ENCODE data around the gene EIF4G3.

- TF ChIP-seq, protein P1, sequence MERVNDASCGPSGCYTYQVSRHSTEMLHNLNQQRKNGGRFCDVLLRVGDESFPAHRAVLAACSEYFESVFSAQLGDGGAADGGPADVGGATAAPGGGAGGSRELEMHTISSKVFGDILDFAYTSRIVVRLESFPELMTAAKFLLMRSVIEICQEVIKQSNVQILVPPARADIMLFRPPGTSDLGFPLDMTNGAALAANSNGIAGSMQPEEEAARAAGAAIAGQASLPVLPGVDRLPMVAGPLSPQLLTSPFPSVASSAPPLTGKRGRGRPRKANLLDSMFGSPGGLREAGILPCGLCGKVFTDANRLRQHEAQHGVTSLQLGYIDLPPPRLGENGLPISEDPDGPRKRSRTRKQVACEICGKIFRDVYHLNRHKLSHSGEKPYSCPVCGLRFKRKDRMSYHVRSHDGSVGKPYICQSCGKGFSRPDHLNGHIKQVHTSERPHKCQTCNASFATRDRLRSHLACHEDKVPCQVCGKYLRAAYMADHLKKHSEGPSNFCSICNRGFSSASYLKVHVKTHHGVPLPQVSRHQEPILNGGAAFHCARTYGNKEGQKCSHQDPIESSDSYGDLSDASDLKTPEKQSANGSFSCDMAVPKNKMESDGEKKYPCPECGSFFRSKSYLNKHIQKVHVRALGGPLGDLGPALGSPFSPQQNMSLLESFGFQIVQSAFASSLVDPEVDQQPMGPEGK (CRISPR knock-in tag; IDR thresholded peaks at IDR 0.05; ENCODE audit: borderline replicate concordance) = no peak
- TF ChIP-seq ZFP30 (CRISPR knock-in tag; IDR thresholded peaks at IDR 0.05) = no peak
- TF ChIP-seq OSR1 (CRISPR knock-in tag; IDR thresholded peaks at IDR 0.05) = no peak
- TF ChIP-seq, protein P2, sequence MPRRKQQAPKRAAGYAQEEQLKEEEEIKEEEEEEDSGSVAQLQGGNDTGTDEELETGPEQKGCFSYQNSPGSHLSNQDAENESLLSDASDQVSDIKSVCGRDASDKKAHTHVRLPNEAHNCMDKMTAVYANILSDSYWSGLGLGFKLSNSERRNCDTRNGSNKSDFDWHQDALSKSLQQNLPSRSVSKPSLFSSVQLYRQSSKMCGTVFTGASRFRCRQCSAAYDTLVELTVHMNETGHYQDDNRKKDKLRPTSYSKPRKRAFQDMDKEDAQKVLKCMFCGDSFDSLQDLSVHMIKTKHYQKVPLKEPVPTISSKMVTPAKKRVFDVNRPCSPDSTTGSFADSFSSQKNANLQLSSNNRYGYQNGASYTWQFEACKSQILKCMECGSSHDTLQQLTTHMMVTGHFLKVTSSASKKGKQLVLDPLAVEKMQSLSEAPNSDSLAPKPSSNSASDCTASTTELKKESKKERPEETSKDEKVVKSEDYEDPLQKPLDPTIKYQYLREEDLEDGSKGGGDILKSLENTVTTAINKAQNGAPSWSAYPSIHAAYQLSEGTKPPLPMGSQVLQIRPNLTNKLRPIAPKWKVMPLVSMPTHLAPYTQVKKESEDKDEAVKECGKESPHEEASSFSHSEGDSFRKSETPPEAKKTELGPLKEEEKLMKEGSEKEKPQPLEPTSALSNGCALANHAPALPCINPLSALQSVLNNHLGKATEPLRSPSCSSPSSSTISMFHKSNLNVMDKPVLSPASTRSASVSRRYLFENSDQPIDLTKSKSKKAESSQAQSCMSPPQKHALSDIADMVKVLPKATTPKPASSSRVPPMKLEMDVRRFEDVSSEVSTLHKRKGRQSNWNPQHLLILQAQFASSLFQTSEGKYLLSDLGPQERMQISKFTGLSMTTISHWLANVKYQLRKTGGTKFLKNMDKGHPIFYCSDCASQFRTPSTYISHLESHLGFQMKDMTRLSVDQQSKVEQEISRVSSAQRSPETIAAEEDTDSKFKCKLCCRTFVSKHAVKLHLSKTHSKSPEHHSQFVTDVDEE (CRISPR knock-in tag; IDR thresholded peaks at IDR 0.05) = no peak
- no peak for TF ChIP-seq POU6F1 (CRISPR knock-in tag; IDR thresholded peaks at IDR 0.05; ENCODE audit: borderline replicate concordance, low read depth)
- no peak for TF ChIP-seq ZNF565 (CRISPR knock-in tag; conservative IDR thresholded peaks at IDR 0.05; ENCODE audit: low read depth)
- no peak for TF ChIP-seq ARNTL (CRISPR knock-in tag; IDR thresholded peaks at IDR 0.05; ENCODE audit: borderline replicate concordance, low read depth)
- TF ChIP-seq GLIS3 (CRISPR knock-in tag; IDR thresholded peaks at IDR 0.05) = no peak
- TF ChIP-seq ZFP3 (CRISPR knock-in tag; IDR thresholded peaks at IDR 0.05) = no peak
- no peak for TF ChIP-seq TCF4 (CRISPR knock-in tag; IDR thresholded peaks at IDR 0.05; ENCODE audit: borderline replicate concordance)
- TF ChIP-seq SNAI2 (CRISPR knock-in tag; IDR thresholded peaks at IDR 0.05) = no peak
- no peak for TF ChIP-seq ISL1 (CRISPR knock-in tag; IDR thresholded peaks at IDR 0.05)
- TF ChIP-seq ZC3H10 (CRISPR knock-in tag; IDR thresholded peaks at IDR 0.05) = no peak
- TF ChIP-seq RARB (CRISPR knock-in tag; IDR thresholded peaks at IDR 0.05) = no peak
Observed at GRCh38 chr1:20814534-20814871, 362.2 kb downstream of the EIF4G3 start.
